Right lobe of liver (tissue), 4 donors: Measurements from ENCODE around the gene PAX9.

Experiments
- POLR2A ChIP-seq: fragments of 450-650 bp; IDR thresholded peaks from one replicate; pipeline ENCODE4 v1.6.1; 2017; ENCODE audit warnings: antibody characterized with exemption, mild to moderate bottlenecking
- TF ChIP-seq, protein P1 (sequence below), 4 donors: fragments of 200-600 bp in 3 of 4; fragments of 450-650 bp in 1 of 4; IDR thresholded peaks; one replicate each; pipeline versions ENCODE4 v1.5.1 to v1.8.0; 2016 to 2022; ENCODE audit warnings: antibody characterized with exemption in 4 of 4, mild to moderate bottlenecking in 2 of 4
- donor health status: DM: no; HTN: no; CAD: no.
- donor health status: DM: no; HTN: no; CAD: no.
- donor health status: DM: no; HTN: yes; CAD: no.

DNA sequence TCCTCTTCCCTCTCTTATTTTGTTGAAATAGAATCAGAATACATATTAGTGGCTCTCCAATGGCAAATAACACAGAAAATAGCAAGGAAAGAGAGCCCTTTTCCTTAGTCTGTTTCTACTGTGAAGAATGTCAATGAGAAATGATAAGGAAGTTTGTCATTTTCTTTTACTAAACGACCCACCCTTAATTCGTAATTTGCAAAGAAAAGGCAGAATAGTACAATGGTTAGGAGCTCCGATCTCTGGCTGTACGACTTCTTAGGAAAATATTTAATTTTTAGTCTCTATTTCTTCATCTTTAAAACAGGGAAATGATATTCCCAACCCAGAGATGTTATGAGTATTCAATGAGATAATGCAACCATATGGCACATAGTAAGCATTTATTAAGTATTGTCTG, 6.0 kb downstream of the PAX9 start:
- no peak for TF ChIP-seq POLR2A
- TF ChIP-seq, protein P1, sequence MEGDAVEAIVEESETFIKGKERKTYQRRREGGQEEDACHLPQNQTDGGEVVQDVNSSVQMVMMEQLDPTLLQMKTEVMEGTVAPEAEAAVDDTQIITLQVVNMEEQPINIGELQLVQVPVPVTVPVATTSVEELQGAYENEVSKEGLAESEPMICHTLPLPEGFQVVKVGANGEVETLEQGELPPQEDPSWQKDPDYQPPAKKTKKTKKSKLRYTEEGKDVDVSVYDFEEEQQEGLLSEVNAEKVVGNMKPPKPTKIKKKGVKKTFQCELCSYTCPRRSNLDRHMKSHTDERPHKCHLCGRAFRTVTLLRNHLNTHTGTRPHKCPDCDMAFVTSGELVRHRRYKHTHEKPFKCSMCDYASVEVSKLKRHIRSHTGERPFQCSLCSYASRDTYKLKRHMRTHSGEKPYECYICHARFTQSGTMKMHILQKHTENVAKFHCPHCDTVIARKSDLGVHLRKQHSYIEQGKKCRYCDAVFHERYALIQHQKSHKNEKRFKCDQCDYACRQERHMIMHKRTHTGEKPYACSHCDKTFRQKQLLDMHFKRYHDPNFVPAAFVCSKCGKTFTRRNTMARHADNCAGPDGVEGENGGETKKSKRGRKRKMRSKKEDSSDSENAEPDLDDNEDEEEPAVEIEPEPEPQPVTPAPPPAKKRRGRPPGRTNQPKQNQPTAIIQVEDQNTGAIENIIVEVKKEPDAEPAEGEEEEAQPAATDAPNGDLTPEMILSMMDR (IDR thresholded peaks at IDR 0.05): no peak
